A549 (cell line): ENCODE measurements around the gene DYSF. TPM values are rescaled to one million over a fixed set of nuclear protein-coding genes. Genes with fewer than 3 reads are reported as not detected.

ENCODE experiments used
- ATAC-seq, 2 experiments: fragments of 200-7000 bp in 1 of 2; fragments of >200 bp in 1 of 2; cut with Nextera tagmentation in 1 of 2; cut with Tn5 transposase in 1 of 2; 3 replicates each; pipeline versions ENCODE4 v1.8.0 to v1.9.1; 2018 to 2020; ENCODE audit warnings: mild to moderate bottlenecking in 1 of 2, moderate library complexity in 1 of 2
- CTCF ChIA-PET: fragments of 300-600 bp; sonication (Branson Sonifier 250); formaldehyde crosslinking; extraction: SDS; loops from one replicate; lab custom pipeline; 2021; ENCODE audit warnings: antibody characterized with exemption, inconsistent platforms; lab: Yijun Ruan, JAX
- POLR2A ChIA-PET: fragments of 350-600 bp; formaldehyde crosslinking; extraction: SDS; loops from one replicate; lab custom pipeline; 2021; ENCODE audit warnings: antibody characterized with exemption, inconsistent platforms; lab: Yijun Ruan, JAX
- DNase-seq, 2 experiments: peaks; one replicate each; pipeline versions ENCODE4 v3.0.0 to v3.0.0-alpha.2; 2011 to 2016; ENCODE audit warnings: low read depth in 1 of 2, low spot score in 1 of 2
- FAIRE-seq: peaks from 2 replicates; lab custom pipeline; 2011; peaks lifted over from hg19 to GRCh38; lab: Jason Lieb, UNC
- H3K27ac ChIP-seq, 2 experiments: fragments of >200 bp; sonication (Bioruptor Twin); formaldehyde crosslinking; 3 replicates each; pipeline ENCODE4 v1.5.1; 2016 to 2017
- H3K4me1 ChIP-seq: fragments of >200 bp; sonication (Bioruptor Twin); formaldehyde crosslinking; 3 replicates; pipeline ENCODE4 v1.6.1; 2016
- H3K4me2 ChIP-seq: fragments of >200 bp; sonication (Bioruptor Twin); formaldehyde crosslinking; 3 replicates; pipeline ENCODE4 v1.6.1; 2016
- H3K4me3 ChIP-seq: fragments of >200 bp; sonication (Bioruptor Twin); formaldehyde crosslinking; 3 replicates; pipeline ENCODE4 v1.5.1; 2016
- H3K9me3 ChIP-seq: fragments of >200 bp; sonication (Bioruptor Twin); formaldehyde crosslinking; 3 replicates; pipeline ENCODE4 v1.6.1; 2016
- CBX2 ChIP-seq: fragments of 200-600 bp; sonication (generic); IDR thresholded peaks from 2 replicates; pipeline ENCODE4 v1.6.1; 2016; ENCODE audit warnings: low read depth, mild to moderate bottlenecking, borderline replicate concordance
- CHD4 ChIP-seq: fragments of 200-600 bp; sonication (generic); IDR thresholded peaks from 2 replicates; pipeline ENCODE4 v1.6.1; 2016; ENCODE audit warnings: antibody characterized with exemption, mild to moderate bottlenecking, borderline replicate concordance
- ESRRA ChIP-seq: fragments of 150-350 bp; IDR thresholded peaks from 2 replicates; pipeline ENCODE4 v1.6.1; 2014; ENCODE audit warnings: mild to moderate bottlenecking, low read length, borderline replicate concordance
- FOSB ChIP-seq: fragments of 250-450 bp; sonication (Bioruptor Pico); IDR thresholded peaks from 2 replicates; pipeline ENCODE4 v1.5.0; 2020; ENCODE audit warnings: mild to moderate bottlenecking, moderate library complexity
- FOSL2 ChIP-seq, 2 experiments: fragments of 450-650 bp in 1 of 2; fragments of >200 bp in 1 of 2; sonication (Bioruptor Twin) in 1 of 2; formaldehyde crosslinking; IDR thresholded peaks; 2 replicates each; pipeline versions ENCODE4 v1.5.0 to v1.6.1; 2016 to 2020; ENCODE audit warnings: mild to moderate bottlenecking in 1 of 2, moderate library complexity in 1 of 2
- FOXS1 ChIP-seq: fragments of 250-450 bp; sonication (Bioruptor Pico); IDR thresholded peaks from 2 replicates; pipeline ENCODE4 v1.5.0; 2020; ENCODE audit warnings: mild to moderate bottlenecking, moderate library complexity
- HDAC2 ChIP-seq: fragments of 200-600 bp; sonication (generic); IDR thresholded peaks from 2 replicates; pipeline ENCODE4 v1.6.1; 2016
- HOXA7 ChIP-seq: fragments of 250-450 bp; sonication (Bioruptor Pico); IDR thresholded peaks from 2 replicates; pipeline ENCODE4 v1.5.0; 2020; ENCODE audit warnings: mild to moderate bottlenecking, moderate library complexity
- KDM5A ChIP-seq: fragments of 200-600 bp; sonication (generic); IDR thresholded peaks from 2 replicates; pipeline ENCODE4 v1.6.1; 2016; ENCODE audit warnings: antibody characterized with exemption, mild to moderate bottlenecking
- MAZ ChIP-seq: fragments of 150-350 bp; IDR thresholded peaks from 2 replicates; pipeline ENCODE4 v1.6.1; 2014; ENCODE audit warnings: antibody characterized with exemption, low read depth, low read length, borderline replicate concordance
- MYC ChIP-seq: IDR thresholded peaks from 2 replicates; pipeline ENCODE4 v1.6.1; 2012; ENCODE audit warnings: mild to moderate bottlenecking, inconsistent platforms, low read length, improper control_type of control experiment, borderline replicate concordance
- PHF8 ChIP-seq: fragments of 200-600 bp; sonication (generic); IDR thresholded peaks from 2 replicates; pipeline ENCODE4 v1.6.1; 2016; ENCODE audit warnings: low read depth, mild to moderate bottlenecking, antibody characterized with exemption, moderate library complexity, borderline replicate concordance
- POLR2AphosphoS2 ChIP-seq: conservative IDR thresholded peaks from 2 replicates; pipeline ENCODE4 v1.6.1; 2012; ENCODE audit warnings: low read length, improper control_type of control experiment, inconsistent platforms
- RAD21 ChIP-seq, 2 experiments: fragments of >200 bp in 1 of 2; sonication (Bioruptor Twin) in 1 of 2; formaldehyde crosslinking in 1 of 2; IDR thresholded peaks in 1 of 2; conservative IDR thresholded peaks in 1 of 2; 2 replicates in 1 of 2; 3 replicates in 1 of 2; pipeline ENCODE4 v1.6.1; 2012 to 2018; ENCODE audit warnings: inconsistent platforms in 1 of 2
- REST ChIP-seq: fragments of 200-600 bp; sonication (generic); IDR thresholded peaks from 2 replicates; pipeline ENCODE4 v1.6.1; 2016; ENCODE audit warnings: antibody characterized with exemption, mild to moderate bottlenecking, moderate library complexity
- SMC3 ChIP-seq: fragments of >200 bp; sonication (Bioruptor Twin); formaldehyde crosslinking; IDR thresholded peaks from 3 replicates; pipeline ENCODE4 v1.6.1; 2018; ENCODE audit warnings: inconsistent platforms
- SREBF2 ChIP-seq: fragments of 450-650 bp; IDR thresholded peaks from 2 replicates; pipeline ENCODE4 v1.6.1; 2014; ENCODE audit warnings: mild to moderate bottlenecking, moderate library complexity
- TFCP2L1 ChIP-seq: fragments of 250-450 bp; sonication (Bioruptor Pico); IDR thresholded peaks from 2 replicates; pipeline ENCODE4 v1.5.0; 2021; ENCODE audit warnings: mild to moderate bottlenecking
- TP53 ChIP-seq: fragments of 250-450 bp; sonication (Bioruptor Pico); IDR thresholded peaks from 2 replicates; pipeline ENCODE4 v1.5.0; 2021; ENCODE audit warnings: mild to moderate bottlenecking, moderate library complexity
- ZC3H11A ChIP-seq: fragments of 450-650 bp; IDR thresholded peaks from 2 replicates; pipeline ENCODE4 v1.6.1; 2014; ENCODE audit warnings: antibody characterized with exemption, mild to moderate bottlenecking
- ZFP36 ChIP-seq: fragments of 450-650 bp; IDR thresholded peaks from 2 replicates; pipeline ENCODE4 v1.6.1; 2014; ENCODE audit warnings: borderline replicate concordance; ENCODE audit not compliant: partially characterized antibody
- WGBS: methylation state at CpG from one replicate; pipeline ENCODE4 v1.1.6; 2017; ENCODE audit errors: missing lambda C conversion rate; 5-methylcytosine and 5-hydroxymethylcytosine counted together
- polyA plus RNA-seq, 4 experiments: library from polyadenylated mRNA; depleted of rRNA in 3 of 4; stranded (reverse); fragments of >200 nt; fragmentation: RNase III in 1 of 4; extraction: RNeasy Plus Mini Kit Qiagen cat#74134 plus additional on column Dnase treatment in 1 of 4; gene quantifications; 2 replicates in 3 of 4; 3 replicates in 1 of 4; pipeline ENCODE4 v1.2.3, GENCODE V29; 2011 to 2017

DYSF gene
- polyA plus RNA-seq, 2 of the 4 experiments (the other 2 are of a cell fraction): 0.36 to 0.98 TPM

- DNase-seq (no peak), ATAC-seq (no peak), FAIRE-seq (no peak)
- WGBS: 71% methylated on average over 12 of the region's 12 CpGs
- POLR2A ChIA-PET: no interaction called here
- Histone ChIP-seq H3K27ac (no peak overlapping the region), H3K4me2 (no peak overlapping the region), H3K9me3 (no peaks in the 10 kb centered on the region), H3K4me3 (no peak overlapping the region), H3K4me1 (no peaks in the 10 kb centered on the region)
- TF ChIP-seq SMC3: no peak
- TF ChIP-seq FOSL2 (IDR thresholded peaks at IDR 0.05): no peak
- TF ChIP-seq FOSL2 (CRISPR knock-in tag; IDR thresholded peaks at IDR 0.05): no peak
- CTCF ChIA-PET: interaction anchor here (0.7 to 1.6 kb wide), 5 partner anchors 11 to 109 kb away, joined by 3 to 4 read pairs (median 4); no protein-coding TSS in a partner anchor
Measured at GRCh38 chr2:71690876-71691475, 237.6 kb downstream of the DYSF start.

GRCh38 chr2:71691747-71692441 lies 238.5 kb downstream of the DYSF start:
- no peak overlapping the region for H3K27ac ChIP-seq
- ChIA-PET POLR2A (no interaction called here), CTCF (no interaction called here)
- WGBS: 64% methylated on average over 24 of the region's 24 CpGs
- FAIRE-seq (no peak), ATAC-seq (peak in 1 of 2 experiments; percentile 54; a peak in 3 of 6 replicates), DNase-seq (no peak)
- TF ChIP-seq POLR2AphosphoS2 (no peak), REST (no peak), TFCP2L1 (CRISPR knock-in tag) (no peak), MAZ (no peak), CHD4 (no peak), HDAC2 (no peak), KDM5A (no peak), FOSB (CRISPR knock-in tag) (no peak), FOXS1 (CRISPR knock-in tag) (no peak), CBX2 (no peak), SREBF2 (no peak), PHF8 (no peak)
- H3K9me3 ChIP-seq: no peaks in the 10 kb centered on the region
- no peaks in the 10 kb centered on the region for H3K4me1 ChIP-seq
- no peak overlapping the region for H3K4me2 ChIP-seq
- no peak overlapping the region for H3K4me3 ChIP-seq

DNA sequence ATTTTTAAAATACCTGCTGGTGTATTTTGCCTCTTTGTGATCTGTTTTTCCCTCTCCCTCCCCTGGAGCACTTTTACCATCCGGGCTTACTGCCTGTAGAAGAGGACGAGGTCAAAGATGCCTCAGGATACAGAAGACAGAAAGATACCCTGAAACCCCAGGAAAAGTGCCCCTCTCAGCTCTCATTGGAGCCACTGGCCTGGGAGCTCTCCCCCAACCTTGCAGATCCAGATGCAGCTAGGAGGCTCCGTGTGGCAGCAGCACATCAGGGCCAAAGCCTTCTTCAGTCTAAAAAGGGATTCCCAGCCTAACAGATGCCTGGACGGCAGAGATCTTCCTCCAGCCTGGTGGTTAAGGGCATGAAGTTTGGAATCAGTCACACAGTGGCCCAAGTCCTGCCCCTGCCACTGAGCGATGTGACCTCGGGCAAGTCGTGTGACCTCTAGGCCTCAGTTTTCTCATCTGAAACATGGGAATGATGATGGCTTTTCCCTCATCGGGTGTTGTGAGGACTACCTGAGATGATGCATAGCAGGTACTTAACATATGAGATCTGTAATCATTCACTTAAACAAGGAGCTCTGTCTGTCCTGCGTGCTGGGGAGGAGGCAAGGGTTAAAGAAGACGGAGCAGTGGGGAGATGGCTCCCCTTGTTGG lies 239.4 kb downstream of the DYSF start:
- H3K4me2 ChIP-seq: no peak overlapping the region
- WGBS: 77% methylated on average over 10 of the region's 10 CpGs
- no peak overlapping the region for H3K27ac ChIP-seq
- ATAC-seq (no peak), FAIRE-seq (no peak), DNase-seq (no peak)
- H3K9me3 ChIP-seq: no peaks in the 10 kb centered on the region
- POLR2A ChIA-PET: no interaction called here
- H3K4me1 ChIP-seq: no peaks in the 10 kb centered on the region
- no peak for TF ChIP-seq TP53 (CRISPR knock-in tag)
- no peak for TF ChIP-seq ZC3H11A
- TF ChIP-seq MAZ: no peak
- no peak for TF ChIP-seq HOXA7
- no peak for TF ChIP-seq RAD21 (conservative IDR thresholded peaks at IDR 0.05 in 1 of 2, IDR thresholded peaks at IDR 0.05 in 1 of 2)
- no peak for TF ChIP-seq ESRRA
- no peak for TF ChIP-seq ZFP36
- TF ChIP-seq MYC: no peak
- no peak for TF ChIP-seq FOXS1 (CRISPR knock-in tag)
- CTCF ChIA-PET: interaction anchor here (1.3 to 2.5 kb wide), 2 partner anchors 97 to 457 kb away, joined by 3 to 8 read pairs; no protein-coding TSS in a partner anchor
- no peak overlapping the region for H3K4me3 ChIP-seq
